ENCODE data around the gene CAVIN2.

Gene CAVIN2

DNA sequence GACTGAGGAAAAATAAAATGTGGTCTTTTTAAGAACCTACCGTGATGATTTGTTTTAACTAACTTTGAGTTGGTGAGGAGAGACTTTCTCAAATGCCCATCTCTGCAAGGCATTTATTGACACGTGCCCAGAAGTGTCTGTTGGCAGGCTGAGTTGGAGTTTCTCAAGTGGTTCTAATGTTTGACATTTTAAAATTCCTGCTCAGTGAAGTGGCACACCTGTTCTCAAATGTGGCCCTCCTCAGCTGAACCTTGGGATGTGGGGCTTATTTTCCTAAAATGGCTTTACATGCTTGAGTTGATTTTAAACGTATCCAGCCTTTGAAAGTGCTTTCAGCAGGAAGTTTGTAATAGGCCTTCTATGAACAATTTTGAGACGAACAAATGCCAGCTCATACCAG, 876 bp upstream of the CAVIN2 start:
- no peaks in the 10 kb centered on the region for H3K27me3 ChIP-seq (ENCODE audit: insufficient read depth, low read depth)
- H3K36me3 ChIP-seq (ENCODE audit: insufficient read depth) = no peaks in the 10 kb centered on the region
- H4K20me1 ChIP-seq (ENCODE audit: insufficient read depth) = no peaks in the 10 kb centered on the region
- H3K4me1 ChIP-seq (ENCODE audit: low read depth, poor library complexity, severe bottlenecking) = no peaks in the 10 kb centered on the region
- no peak overlapping the region for H3K4me2 ChIP-seq
- TF ChIP-seq, protein P1, sequence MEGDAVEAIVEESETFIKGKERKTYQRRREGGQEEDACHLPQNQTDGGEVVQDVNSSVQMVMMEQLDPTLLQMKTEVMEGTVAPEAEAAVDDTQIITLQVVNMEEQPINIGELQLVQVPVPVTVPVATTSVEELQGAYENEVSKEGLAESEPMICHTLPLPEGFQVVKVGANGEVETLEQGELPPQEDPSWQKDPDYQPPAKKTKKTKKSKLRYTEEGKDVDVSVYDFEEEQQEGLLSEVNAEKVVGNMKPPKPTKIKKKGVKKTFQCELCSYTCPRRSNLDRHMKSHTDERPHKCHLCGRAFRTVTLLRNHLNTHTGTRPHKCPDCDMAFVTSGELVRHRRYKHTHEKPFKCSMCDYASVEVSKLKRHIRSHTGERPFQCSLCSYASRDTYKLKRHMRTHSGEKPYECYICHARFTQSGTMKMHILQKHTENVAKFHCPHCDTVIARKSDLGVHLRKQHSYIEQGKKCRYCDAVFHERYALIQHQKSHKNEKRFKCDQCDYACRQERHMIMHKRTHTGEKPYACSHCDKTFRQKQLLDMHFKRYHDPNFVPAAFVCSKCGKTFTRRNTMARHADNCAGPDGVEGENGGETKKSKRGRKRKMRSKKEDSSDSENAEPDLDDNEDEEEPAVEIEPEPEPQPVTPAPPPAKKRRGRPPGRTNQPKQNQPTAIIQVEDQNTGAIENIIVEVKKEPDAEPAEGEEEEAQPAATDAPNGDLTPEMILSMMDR (conservative IDR thresholded peaks at IDR 0.05; ENCODE audit: low read depth, low read length) = no peak
- H2AFZ ChIP-seq (ENCODE audit: low read depth) = no peak overlapping the region
- no peak overlapping the region for H3K9ac ChIP-seq
- no peak overlapping the region for H3K4me3 ChIP-seq (IDR thresholded peaks at IDR 0.05; ENCODE audit: insufficient read depth, low read depth, low read length)
- H3K27ac ChIP-seq = no peak overlapping the region
- H3K79me2 ChIP-seq (ENCODE audit: insufficient read depth, low read depth) = no peaks in the 10 kb centered on the region

DNA sequence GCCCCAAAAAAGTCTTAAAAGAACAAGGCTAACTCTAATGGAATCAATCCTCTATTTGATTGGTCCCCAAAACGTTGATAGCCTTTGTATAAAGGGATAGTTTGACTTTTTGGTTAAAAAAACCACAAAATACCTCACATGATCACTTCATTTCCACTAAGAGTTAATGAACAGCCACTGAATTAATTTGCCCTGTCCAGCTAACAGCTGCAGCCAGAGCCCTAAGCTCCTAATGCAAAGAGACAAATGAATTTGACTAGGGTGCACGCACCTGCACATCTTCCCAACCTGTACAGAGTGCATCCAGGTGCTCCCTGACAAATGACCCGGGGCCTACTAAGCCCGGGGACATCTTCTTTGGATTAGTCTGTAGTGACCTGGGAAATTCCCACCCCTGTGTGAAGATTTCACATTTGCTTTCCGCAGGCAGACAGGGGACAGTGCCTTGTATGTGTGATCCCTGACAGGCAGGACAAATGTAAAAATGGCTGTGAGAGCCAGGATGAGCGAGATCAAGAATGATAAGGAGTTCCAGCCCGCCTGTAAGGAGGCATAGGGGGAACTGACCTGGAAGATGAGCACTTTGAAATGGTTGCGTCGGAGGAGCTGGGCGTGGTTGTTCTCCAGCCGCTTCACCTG, 893 bp downstream of the CAVIN2 start:
- Histone ChIP-seq H3K27me3 (ENCODE audit: insufficient read depth, low read depth) (no peaks in the 10 kb centered on the region), H3K36me3 (ENCODE audit: insufficient read depth) (no peaks in the 10 kb centered on the region), H3K79me2 (ENCODE audit: insufficient read depth, low read depth) (no peaks in the 10 kb centered on the region), H3K9ac (no peak overlapping the region), H3K4me1 (ENCODE audit: low read depth, poor library complexity, severe bottlenecking) (no peaks in the 10 kb centered on the region), H3K4me3 (IDR thresholded peaks at IDR 0.05; ENCODE audit: insufficient read depth, low read depth, low read length) (no peak overlapping the region), H3K4me2 (no peak overlapping the region), H2AFZ (ENCODE audit: low read depth) (no peak overlapping the region), H4K20me1 (ENCODE audit: insufficient read depth) (no peaks in the 10 kb centered on the region), H3K27ac (no peak overlapping the region)
- TF ChIP-seq, protein P1 (conservative IDR thresholded peaks at IDR 0.05; ENCODE audit: low read depth, low read length) = no peak

DNA sequence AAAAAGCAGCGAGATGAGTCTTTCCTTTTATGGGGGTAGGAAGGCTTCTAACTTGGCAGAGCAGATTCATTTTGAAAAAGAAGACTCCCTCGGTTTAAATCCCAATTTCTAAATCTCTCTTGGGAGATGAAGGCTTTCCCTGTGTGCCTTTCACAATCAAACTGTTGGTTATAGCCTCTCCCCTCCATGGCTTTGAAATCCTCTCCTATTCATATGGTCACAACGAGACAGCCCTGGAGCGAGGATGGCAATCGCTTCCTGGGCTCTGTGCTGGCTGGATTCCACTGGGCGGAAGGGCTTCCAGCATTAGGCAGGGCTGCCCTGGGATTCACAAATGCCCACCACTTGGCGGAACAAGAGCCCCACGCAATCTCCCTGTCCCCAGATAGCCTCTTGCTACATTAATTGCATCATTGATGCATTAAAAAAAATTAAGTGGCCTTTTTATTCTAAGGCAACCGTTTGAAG, 1.6 kb downstream of the CAVIN2 start:
- Histone ChIP-seq H3K36me3 (ENCODE audit: insufficient read depth) (no peaks in the 10 kb centered on the region), H3K27me3 (ENCODE audit: insufficient read depth, low read depth) (no peaks in the 10 kb centered on the region), H3K4me3 (IDR thresholded peaks at IDR 0.05; ENCODE audit: insufficient read depth, low read depth, low read length) (no peak overlapping the region), H3K4me1 (ENCODE audit: low read depth, poor library complexity, severe bottlenecking) (no peaks in the 10 kb centered on the region), H2AFZ (ENCODE audit: low read depth) (no peak overlapping the region), H3K79me2 (ENCODE audit: insufficient read depth, low read depth) (no peaks in the 10 kb centered on the region), H3K27ac (no peak overlapping the region), H3K9ac (no peak overlapping the region), H4K20me1 (ENCODE audit: insufficient read depth) (no peaks in the 10 kb centered on the region), H3K4me2 (no peak overlapping the region)
- TF ChIP-seq, protein P1 (conservative IDR thresholded peaks at IDR 0.05; ENCODE audit: low read depth, low read length) = no peak

DNA sequence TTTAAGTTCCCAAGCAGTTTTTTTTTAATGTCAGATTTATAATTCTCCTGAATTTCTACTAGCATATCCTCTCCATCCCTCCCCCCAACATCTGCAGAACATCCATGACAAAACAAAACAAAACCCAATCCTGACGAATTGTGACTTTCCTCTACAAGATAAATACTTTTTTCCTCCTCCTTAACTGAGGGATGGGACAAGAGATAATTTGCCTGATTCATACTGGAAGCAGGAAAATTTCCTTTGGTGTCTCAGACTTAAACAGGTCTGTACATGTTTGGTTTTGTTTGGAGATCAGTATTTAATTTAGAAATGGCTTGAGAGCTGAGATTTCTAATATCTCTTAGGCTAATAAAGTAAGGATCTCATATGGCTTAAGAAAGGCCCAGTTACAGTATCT, 2.2 kb downstream of the CAVIN2 start:
- Histone ChIP-seq H3K27ac (no peak overlapping the region), H3K4me3 (IDR thresholded peaks at IDR 0.05; ENCODE audit: insufficient read depth, low read depth, low read length) (no peak overlapping the region), H2AFZ (ENCODE audit: low read depth) (no peak overlapping the region), H3K4me2 (no peak overlapping the region), H3K79me2 (ENCODE audit: insufficient read depth, low read depth) (no peaks in the 10 kb centered on the region), H3K9ac (no peak overlapping the region), H3K36me3 (ENCODE audit: insufficient read depth) (no peaks in the 10 kb centered on the region), H3K27me3 (ENCODE audit: insufficient read depth, low read depth) (no peaks in the 10 kb centered on the region), H3K4me1 (ENCODE audit: low read depth, poor library complexity, severe bottlenecking) (no peaks in the 10 kb centered on the region), H4K20me1 (ENCODE audit: insufficient read depth) (no peaks in the 10 kb centered on the region)
- TF ChIP-seq, protein P1 (conservative IDR thresholded peaks at IDR 0.05; ENCODE audit: low read depth, low read length) = no peak
